Neuronal stem cell (in vitro differentiated cells): ENCODE measurements around the gene ALDH1A3.

ENCODE experiments used
- DNase-seq: peaks from one replicate; pipeline ENCODE4 v3.0.0-alpha.2; 2013; ENCODE audit warnings: low spot score
- H2AFZ ChIP-seq: one replicate; pipeline ENCODE4 v1.6.1; 2013; ENCODE audit warnings: mild to moderate bottlenecking, low read length, inconsistent platforms
- H2AK5ac ChIP-seq: 2 replicates; pipeline ENCODE4 v1.6.1; 2013; ENCODE audit warnings: low read depth, mild to moderate bottlenecking, inconsistent platforms, low read length, moderate library complexity, mixed read lengths
- H2BK120ac ChIP-seq: 2 replicates; pipeline ENCODE4 v1.6.1; 2013; ENCODE audit warnings: low read depth, mild to moderate bottlenecking, inconsistent platforms, low read length, moderate library complexity, mixed read lengths
- H2BK12ac ChIP-seq: one replicate; pipeline ENCODE4 v1.6.1; 2013; ENCODE audit warnings: low read length, inconsistent platforms
- H2BK15ac ChIP-seq: 2 replicates; pipeline ENCODE4 v1.6.1; 2013; ENCODE audit warnings: mild to moderate bottlenecking, low read length, inconsistent platforms, mixed read lengths
- H2BK5ac ChIP-seq: one replicate; pipeline ENCODE4 v1.6.1; 2013; ENCODE audit warnings: inconsistent platforms, mild to moderate bottlenecking, low read length, moderate library complexity
- H3K14ac ChIP-seq: one replicate; pipeline ENCODE4 v1.6.1; 2013; ENCODE audit warnings: low read length, inconsistent platforms
- H3K18ac ChIP-seq: 2 replicates; pipeline ENCODE4 v1.6.1; 2013; ENCODE audit warnings: low read length, inconsistent platforms
- H3K23ac ChIP-seq: 2 replicates; pipeline ENCODE4 v1.6.1; 2013; ENCODE audit warnings: low read depth, mild to moderate bottlenecking, mixed read lengths, low read length, inconsistent platforms; ENCODE audit not compliant: poor library complexity
- H3K27ac ChIP-seq: replicated peaks from 3 replicates; pipeline ENCODE4 v1.5.1; 2013; ENCODE audit warnings: low read length, inconsistent platforms
- H3K27me3 ChIP-seq, 3 experiments: 2 replicates each; pipeline ENCODE4 v1.6.1; 2013; ENCODE audit warnings: low read length in 3 of 3, mild to moderate bottlenecking in 2 of 3, inconsistent platforms in 1 of 3, low read depth in 1 of 3, mixed read lengths in 1 of 3, moderate library complexity in 1 of 3; ENCODE audit not compliant: control insufficient read depth in 3 of 3, insufficient read depth in 3 of 3
- H3K36me3 ChIP-seq, 2 donors: replicated peaks in 1 of 2; 2 replicates each; pipeline ENCODE4 v1.6.1; 2013; ENCODE audit warnings: low read length in 2 of 2; ENCODE audit not compliant: control insufficient read depth in 2 of 2, insufficient read depth in 2 of 2
- H3K4ac ChIP-seq: 2 replicates; pipeline ENCODE4 v1.6.1; 2013; ENCODE audit warnings: inconsistent platforms, mild to moderate bottlenecking, low read length, moderate library complexity
- H3K4me1 ChIP-seq, 2 donors: 1 replicate in 1 of 2; 2 replicates in 1 of 2; pipeline ENCODE4 v1.6.1; 2013; ENCODE audit warnings: low read length in 2 of 2, low read depth in 1 of 2; ENCODE audit not compliant: control insufficient read depth in 2 of 2, insufficient read depth in 1 of 2
- H3K4me2 ChIP-seq: one replicate; pipeline ENCODE4 v1.6.1; 2013; ENCODE audit warnings: mild to moderate bottlenecking, low read length, inconsistent platforms; ENCODE audit not compliant: insufficient read depth, poor library complexity, severe bottlenecking
- H3K4me3 ChIP-seq, 2 donors: 2 replicates each; pipeline ENCODE4 v1.5.1; 2013; ENCODE audit warnings: low read length in 2 of 2, mild to moderate bottlenecking in 2 of 2, inconsistent platforms in 1 of 2, moderate library complexity in 1 of 2
- H3K79me1 ChIP-seq: one replicate; pipeline ENCODE4 v1.6.1; 2013; ENCODE audit warnings: low read depth, mild to moderate bottlenecking, inconsistent platforms, low read length, moderate library complexity
- H3K9ac ChIP-seq: one replicate; pipeline ENCODE4 v1.6.1; 2013; ENCODE audit warnings: mild to moderate bottlenecking, low read depth, low read length, inconsistent platforms; ENCODE audit not compliant: poor library complexity
- H3K9me3 ChIP-seq, 2 donors: replicated peaks in 1 of 2; 2 replicates each; pipeline versions ENCODE3 to v1.6.1; 2013; ENCODE audit warnings: low read length in 2 of 2, mild to moderate bottlenecking in 2 of 2, inconsistent platforms in 1 of 2, low read depth in 1 of 2, mixed read lengths in 1 of 2, moderate library complexity in 1 of 2; ENCODE audit not compliant: control insufficient read depth in 2 of 2, insufficient read depth in 1 of 2
- H4K8ac ChIP-seq: one replicate; pipeline ENCODE4 v1.6.1; 2013; ENCODE audit warnings: low read depth, mild to moderate bottlenecking, inconsistent platforms, low read length, moderate library complexity
- H4K91ac ChIP-seq: one replicate; pipeline ENCODE4 v1.6.1; 2013; ENCODE audit warnings: low read length, low read depth, mild to moderate bottlenecking, inconsistent platforms; ENCODE audit not compliant: poor library complexity
- WGBS, 2 donors: extraction: QIAGEN DNeasy Blood & Tissue Kit; methylation state at CpG; one replicate each; pipeline ENCODE4 v1.1.7; 2013; ENCODE audit warnings: missing lambda C conversion rate in 2 of 2, mixed read lengths in 1 of 2; ENCODE audit not compliant: insufficient read length in 2 of 2, insufficient replicate concordance in 1 of 2; ENCODE audit errors: extremely low coverage in 2 of 2; 5-methylcytosine and 5-hydroxymethylcytosine counted together

The ALDH1A3 gene

DNA sequence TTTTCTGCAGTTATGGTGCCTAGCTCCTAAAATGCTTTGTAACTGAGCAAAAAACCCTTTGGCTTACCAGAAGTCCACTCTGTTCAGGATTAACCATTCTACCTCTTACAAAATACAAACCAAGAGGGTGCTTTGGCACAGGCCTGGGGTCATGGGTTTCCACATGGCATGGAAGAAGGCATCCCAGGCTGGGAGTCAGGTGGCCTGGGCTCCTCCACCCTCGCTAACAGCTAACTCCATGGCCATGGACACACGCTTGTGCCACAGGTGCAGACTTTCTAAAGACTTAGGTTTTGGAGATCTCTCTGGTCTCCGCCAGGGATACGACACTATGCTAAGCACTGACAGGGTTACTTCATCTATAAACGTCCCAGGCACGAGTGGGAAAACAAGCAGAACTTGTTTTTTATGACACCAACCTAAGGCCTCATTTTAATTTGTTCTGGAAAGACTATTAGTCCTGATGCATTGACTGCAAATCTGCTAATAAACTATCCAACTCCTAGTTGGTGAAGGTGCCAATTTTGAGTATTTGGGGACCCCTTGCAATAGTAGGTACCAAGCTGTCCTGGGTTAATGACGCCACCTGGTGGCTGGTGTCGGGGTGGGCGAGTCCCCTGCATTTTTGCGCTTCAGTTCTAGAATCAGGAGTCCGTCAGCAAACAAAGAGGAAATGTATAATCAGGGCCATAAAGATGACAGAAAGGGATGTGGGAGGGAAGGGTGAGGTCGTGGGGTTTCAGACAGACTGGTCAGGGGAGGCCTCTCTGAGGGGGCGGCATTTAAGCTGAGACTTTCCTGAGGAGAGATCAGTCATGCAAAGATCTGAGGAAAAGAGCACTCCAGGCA is 10.3 kb upstream of the ALDH1A3 start:
- no peak overlapping the region for H3K4me2 ChIP-seq
- no peak overlapping the region for H2BK15ac ChIP-seq
- H2BK5ac ChIP-seq: no peak overlapping the region
- H4K91ac ChIP-seq: no peak overlapping the region
- no peak overlapping the region for H4K8ac ChIP-seq
- no peak overlapping the region for H3K18ac ChIP-seq
- H3K9ac ChIP-seq: peak overlapping the region; percentile 73
- H3K79me1 ChIP-seq: no peaks in the 10 kb centered on the region
- no peak for DNase-seq
- no CpG with 5 or more reads among the region's 13 CpGs for WGBS, 2 donors
- H3K27ac ChIP-seq: no peak overlapping the region
- H2AK5ac ChIP-seq: no peak overlapping the region
- H3K27me3 ChIP-seq: no peaks in the 10 kb centered on the region
- no peak overlapping the region for H3K14ac ChIP-seq
- H3K4me3 ChIP-seq: no peak overlapping the region
- no peak overlapping the region for H3K4ac ChIP-seq
- H2AFZ ChIP-seq: no peak overlapping the region
- no peak overlapping the region for H2BK120ac ChIP-seq
- H3K36me3 ChIP-seq: no peaks in the 10 kb centered on the region
- H3K9me3 ChIP-seq: peaks cover 0 to 2% of the 10 kb centered on the region in 2 donors
- no peak overlapping the region for H2BK12ac ChIP-seq
- H3K4me1 ChIP-seq: peaks cover 0 to 1% of the 10 kb centered on the region in 2 donors
- no peak overlapping the region for H3K23ac ChIP-seq

DNA sequence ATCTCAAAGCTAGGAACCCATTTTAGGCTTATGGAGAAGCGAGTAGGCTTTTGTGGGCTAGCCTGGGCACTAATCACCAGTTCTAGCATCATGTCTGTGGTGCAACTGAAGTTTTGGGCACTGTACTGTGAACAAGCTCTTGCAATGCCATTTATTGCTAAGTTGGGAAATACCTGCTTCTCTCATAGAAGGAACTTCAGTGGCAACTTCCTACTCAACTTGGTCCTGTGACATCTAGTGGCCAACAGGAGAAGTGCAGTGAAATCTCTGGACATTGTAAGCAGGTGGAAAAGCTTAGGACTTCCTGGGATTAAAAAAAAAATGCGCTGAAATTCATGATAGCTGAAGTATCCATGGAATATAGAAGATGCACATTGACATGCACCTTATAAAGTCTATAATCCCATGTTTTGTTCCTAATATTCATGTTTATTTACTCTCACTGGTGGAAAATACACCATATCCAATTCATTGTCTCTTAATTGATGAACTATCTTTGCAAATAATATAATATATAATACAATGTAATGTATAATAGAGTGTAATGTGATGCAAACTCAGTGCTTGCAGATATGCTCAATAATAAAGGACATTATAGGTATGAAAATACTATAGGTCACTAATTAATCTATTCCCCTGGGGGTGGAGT is 6.5 kb upstream of the ALDH1A3 start:
- Histone ChIP-seq H2BK120ac (no peak overlapping the region), H3K4me2 (no peak overlapping the region), H3K4me1 (peaks cover 0 to 7% of the 10 kb centered on the region in 2 donors), H3K27ac (no peak overlapping the region), H3K27me3 (peaks cover 0 to 27% (median 5%) of the 10 kb centered on the region in 3 experiments), H3K79me1 (no peaks in the 10 kb centered on the region), H3K4ac (no peak overlapping the region), H4K8ac (no peak overlapping the region), H3K14ac (no peak overlapping the region), H2AFZ (no peak overlapping the region), H2BK5ac (no peak overlapping the region), H4K91ac (no peak overlapping the region), H2AK5ac (no peak overlapping the region), H2BK15ac (no peak overlapping the region), H3K9me3 (peaks cover 0 to 7% of the 10 kb centered on the region in 2 donors), H2BK12ac (no peak overlapping the region), H3K18ac (no peak overlapping the region), H3K4me3 (no peak overlapping the region), H3K9ac (no peak overlapping the region), H3K23ac (no peak overlapping the region), H3K36me3 (no peaks in the 10 kb centered on the region)
- peak; percentile 76 for DNase-seq
- WGBS, 2 donors: no CpG with 5 or more reads among the region's 2 CpGs

DNA sequence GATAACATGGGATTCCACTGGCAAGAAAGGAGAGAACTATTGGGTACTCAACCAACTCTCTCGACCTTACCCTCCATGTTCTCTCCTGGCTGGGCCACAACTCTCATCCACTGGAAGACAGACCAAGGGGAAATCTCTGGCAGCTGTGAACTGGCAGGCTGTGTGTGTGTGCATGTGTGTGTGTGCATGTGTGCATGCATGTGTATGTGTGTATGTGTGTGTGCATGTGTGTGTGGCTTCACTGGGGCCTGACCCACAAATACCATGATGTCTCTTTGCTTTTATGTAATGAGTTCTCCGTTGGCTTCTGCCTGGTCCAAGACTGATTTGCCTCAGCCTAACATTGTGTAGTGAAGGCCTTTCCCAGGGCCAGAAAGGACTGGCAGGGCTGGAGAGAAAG is 4.1 kb upstream of the ALDH1A3 start:
- no peak overlapping the region for H2AFZ ChIP-seq
- no peaks in the 10 kb centered on the region for H3K36me3 ChIP-seq
- H2BK5ac ChIP-seq: no peak overlapping the region
- no peak overlapping the region for H3K27ac ChIP-seq
- H2BK12ac ChIP-seq: no peak overlapping the region
- peaks cover 8 to 49% (median 23%) of the 10 kb centered on the region in 3 experiments for H3K27me3 ChIP-seq
- H3K4ac ChIP-seq: no peak overlapping the region
- no peak overlapping the region for H2BK15ac ChIP-seq
- H3K79me1 ChIP-seq: no peaks in the 10 kb centered on the region
- H3K4me3 ChIP-seq: no peak overlapping the region
- H3K18ac ChIP-seq: no peak overlapping the region
- no CpG with 5 or more reads among the region's 2 CpGs for WGBS, 2 donors
- no peak overlapping the region for H3K23ac ChIP-seq
- H3K14ac ChIP-seq: no peak overlapping the region
- no peak overlapping the region for H2AK5ac ChIP-seq
- H4K8ac ChIP-seq: no peak overlapping the region
- peaks cover 0 to 5% of the 10 kb centered on the region in 2 donors for H3K9me3 ChIP-seq
- H3K4me1 ChIP-seq: peaks cover 0 to 12% of the 10 kb centered on the region in 2 donors
- H3K9ac ChIP-seq: no peak overlapping the region
- DNase-seq: no peak
- no peak overlapping the region for H4K91ac ChIP-seq
- no peak overlapping the region for H2BK120ac ChIP-seq
- H3K4me2 ChIP-seq: no peak overlapping the region

GRCh38 chr15:100875976-100876375 is 3.7 kb upstream of the ALDH1A3 start:
- Histone ChIP-seq H3K4me1 (peaks cover 0 to 12% of the 10 kb centered on the region in 2 donors), H4K8ac (no peak overlapping the region), H3K36me3 (no peaks in the 10 kb centered on the region), H2BK15ac (no peak overlapping the region), H2BK120ac (no peak overlapping the region), H3K27ac (no peak overlapping the region), H3K4me3 (no peak overlapping the region), H3K9ac (no peak overlapping the region), H3K4ac (no peak overlapping the region), H3K18ac (peak overlapping the region; percentile 65), H3K4me2 (no peak overlapping the region), H3K79me1 (no peaks in the 10 kb centered on the region), H3K14ac (no peak overlapping the region), H3K23ac (no peak overlapping the region), H2AFZ (no peak overlapping the region), H3K27me3 (peaks cover 8 to 53% (median 27%) of the 10 kb centered on the region in 3 experiments), H4K91ac (no peak overlapping the region), H2AK5ac (no peak overlapping the region), H3K9me3 (peaks cover 0 to 5% of the 10 kb centered on the region in 2 donors), H2BK5ac (no peak overlapping the region), H2BK12ac (no peak overlapping the region)
- no peak for DNase-seq
- no CpG with 5 or more reads among the region's 7 CpGs for WGBS, 2 donors
